ENCODE measurements around the gene COL15A1.
"Not testable (repeated sequence)": the region's sequence is repeated elsewhere in the genome, so short reads cannot be mapped to it uniquely, and the experiment has no call there.

COL15A1 gene

GRCh38 chr9:98900244-98900643 lies 43.5 kb upstream of the COL15A1 start:
- TF ChIP-seq CTCF (IDR thresholded peaks at IDR 0.05): no peak
- Mint-ChIP-seq H3K27me3 (ENCODE audit: low read depth, poor library complexity) (peaks cover 3% of the 10 kb centered on the region), H3K27ac (no peak overlapping the region), H3K4me3 (no peak overlapping the region), H3K9me3 (peaks cover 16% of the 10 kb centered on the region), H3K36me3 (ENCODE audit: low read depth) (no peaks in the 10 kb centered on the region), H3K4me1 (peaks cover 6% of the 10 kb centered on the region)
- DNase-seq: no peak

- Mint-ChIP-seq H3K9me3 (peaks cover 16% of the 10 kb centered on the region), H3K27me3 (ENCODE audit: low read depth, poor library complexity) (peaks cover 3% of the 10 kb centered on the region), H3K4me1 (peaks cover 9% of the 10 kb centered on the region), H3K4me3 (no peak overlapping the region), H3K36me3 (ENCODE audit: low read depth) (no peaks in the 10 kb centered on the region), H3K27ac (no peak overlapping the region)
- DNase-seq: no peak
- TF ChIP-seq CTCF (IDR thresholded peaks at IDR 0.05): no peak
Measured at GRCh38 chr9:98900725-98901124, 43.0 kb upstream of the COL15A1 start.

- not testable (repeated sequence) for H3K27me3 Mint-ChIP-seq (ENCODE audit: low read depth, poor library complexity); H3K27ac Mint-ChIP-seq; H3K4me1 Mint-ChIP-seq; H3K36me3 Mint-ChIP-seq (ENCODE audit: low read depth); H3K9me3 Mint-ChIP-seq; H3K4me3 Mint-ChIP-seq; DNase-seq
Measured at GRCh38 chr9:98901843-98902242, 41.9 kb upstream of the COL15A1 start.

GRCh38 chr9:98902516-98902915 lies 41.2 kb upstream of the COL15A1 start:
- no peak for TF ChIP-seq CTCF (IDR thresholded peaks at IDR 0.05)
- H3K4me1 Mint-ChIP-seq: peaks cover 9% of the 10 kb centered on the region
- no peak overlapping the region for H3K4me3 Mint-ChIP-seq
- H3K9me3 Mint-ChIP-seq: no peaks in the 10 kb centered on the region
- no peak for DNase-seq
- no peak overlapping the region for H3K27ac Mint-ChIP-seq
- H3K27me3 Mint-ChIP-seq (ENCODE audit: low read depth, poor library complexity): peaks cover 3% of the 10 kb centered on the region
- H3K36me3 Mint-ChIP-seq (ENCODE audit: low read depth): no peaks in the 10 kb centered on the region

- Mint-ChIP-seq H3K4me3 (no peak overlapping the region), H3K27me3 (ENCODE audit: low read depth, poor library complexity) (peaks cover 3% of the 10 kb centered on the region), H3K4me1 (peaks cover 9% of the 10 kb centered on the region), H3K36me3 (ENCODE audit: low read depth) (no peaks in the 10 kb centered on the region), H3K9me3 (no peaks in the 10 kb centered on the region), H3K27ac (no peak overlapping the region)
- no peak for DNase-seq
- TF ChIP-seq CTCF (IDR thresholded peaks at IDR 0.05): no peak
Measured at GRCh38 chr9:98902925-98903324, 40.8 kb upstream of the COL15A1 start.

GRCh38 chr9:98903961-98904411 lies 39.7 kb upstream of the COL15A1 start:
- Mint-ChIP-seq H3K27me3 (ENCODE audit: low read depth, poor library complexity) (peaks cover 3% of the 10 kb centered on the region), H3K9me3 (no peaks in the 10 kb centered on the region), H3K4me1 (peaks cover 9% of the 10 kb centered on the region), H3K4me3 (no peak overlapping the region), H3K27ac (no peak overlapping the region), H3K36me3 (ENCODE audit: low read depth) (no peaks in the 10 kb centered on the region)
- no peak for TF ChIP-seq CTCF (IDR thresholded peaks at IDR 0.05)
- DNase-seq: no peak
